Mammary epithelial cell (primary cell): Measurements from ENCODE around the gene PDYN.

Experiments used
- CTCF ChIP-seq, 2 donors: IDR thresholded peaks in 1 of 2; conservative IDR thresholded peaks in 1 of 2; 2 replicates each; pipeline ENCODE4 v1.5.1; 2011 to 2012; ENCODE audit warnings: inconsistent platforms in 2 of 2, low read length in 2 of 2, mild to moderate bottlenecking in 2 of 2, control low read depth in 1 of 2, low read depth in 1 of 2; ENCODE audit not compliant: insufficient read depth in 1 of 2; ENCODE audit errors: extremely low read depth in 1 of 2
- EZH2 ChIP-seq: IDR thresholded peaks from 2 replicates; pipeline ENCODE4 v1.6.1; 2012; ENCODE audit warnings: low read length, inconsistent platforms, borderline replicate concordance

GRCh38 chr20:1955217-1955616 lies 38.6 kb downstream of the PDYN start:
- TF ChIP-seq CTCF (conservative IDR thresholded peaks at IDR 0.05 in 1 of 2, IDR thresholded peaks at IDR 0.05 in 1 of 2; ENCODE audit: extremely low read depth in 1 of 2, insufficient read depth in 1 of 2, low read depth in 1 of 2, low read length in 2 of 2) = no peak
- TF ChIP-seq EZH2 = no peak
